Thoracic aorta (tissue), 2 donors: ENCODE data around the gene MTARC1. TPM values are rescaled to one million over a fixed set of nuclear protein-coding genes. Genes with fewer than 3 reads are reported as not detected.

Experiments
- ATAC-seq: fragments of 150-250 bp; one replicate; pipeline ENCODE4 v1.8.0; 2017; ENCODE audit warnings: low read depth; ENCODE audit not compliant: insufficient number of reproducible peaks, low FRiP score
- DNase-seq: peaks from one replicate; pipeline ENCODE4 v3.0.0-alpha.2; 2020; ENCODE audit warnings: low spot score
- H3K27ac ChIP-seq, 2 donors: fragments of 200-600 bp; sonication (generic); 1 replicate in 1 of 2; 2 replicates in 1 of 2; pipeline ENCODE4 v1.5.1; 2016; ENCODE audit warnings: mild to moderate bottlenecking in 2 of 2, moderate library complexity in 2 of 2
- H3K27me3 ChIP-seq: fragments of 200-600 bp; sonication (generic); replicated peaks from 2 replicates; pipeline ENCODE4 v1.6.0; 2016; ENCODE audit warnings: mild to moderate bottlenecking; ENCODE audit not compliant: insufficient read depth
- H3K36me3 ChIP-seq: fragments of 200-600 bp; sonication (generic); one replicate; pipeline ENCODE4 v1.5.1; 2016
- H3K4me1 ChIP-seq, 2 donors: fragments of 200-600 bp; sonication (generic); 1 replicate in 1 of 2; 2 replicates in 1 of 2; pipeline versions ENCODE4 v1.5.1 to v1.6.0; 2016; ENCODE audit warnings: low read depth in 2 of 2, mild to moderate bottlenecking in 1 of 2; ENCODE audit not compliant: control insufficient read depth in 1 of 2
- H3K4me3 ChIP-seq: fragments of 200-600 bp; sonication (generic); 2 replicates; pipeline ENCODE4 v1.5.1; 2016; ENCODE audit warnings: mild to moderate bottlenecking
- H3K9me3 ChIP-seq: fragments of 200-600 bp; sonication (generic); 2 replicates; pipeline ENCODE4 v1.5.1; 2016
- CTCF ChIP-seq: fragments of 200-600 bp; sonication (generic); IDR thresholded peaks from one replicate; pipeline ENCODE4 v1.5.1; 2019; ENCODE audit warnings: antibody characterized with exemption
- total RNA-seq, 2 donors: library from RNA; depleted of rRNA; stranded (reverse); fragments of >200 nt; gene quantifications; one replicate each; pipeline versions ENCODE4 v1.1.0 to v1.2.3, GENCODE V29; 2016

The MTARC1 gene
- total RNA-seq, 2 donors from 2014 or later = 3.6 to 3.7 TPM

- ATAC-seq (no peak), DNase-seq (no peak)
- H3K4me3 ChIP-seq = no peak overlapping the region
- no peaks in the 10 kb centered on the region for H3K9me3 ChIP-seq
- H3K27me3 ChIP-seq = no peaks in the 10 kb centered on the region
- no peak overlapping the region for H3K27ac ChIP-seq
- H3K36me3 ChIP-seq = peaks cover 22% of the 10 kb centered on the region
- peaks cover 11 to 29% of the 10 kb centered on the region in 2 donors for H3K4me1 ChIP-seq
- no peak for TF ChIP-seq CTCF
Measured at GRCh38 chr1:220754212-220754917, 32.3 kb upstream of the MTARC1 start.

GRCh38 chr1:220754918-220755295, 31.8 kb upstream of the MTARC1 start:
- Histone ChIP-seq H3K36me3 (peaks cover 23% of the 10 kb centered on the region), H3K4me3 (no peak overlapping the region), H3K27ac (no peak overlapping the region), H3K4me1 (peaks cover 6 to 23% of the 10 kb centered on the region in 2 donors), H3K9me3 (no peaks in the 10 kb centered on the region), H3K27me3 (no peaks in the 10 kb centered on the region)
- DNase-seq (no peak), ATAC-seq (no peak)
- no peak for TF ChIP-seq CTCF

- no peak for ATAC-seq
- no peak overlapping the region for H3K27ac ChIP-seq
- no peaks in the 10 kb centered on the region for H3K9me3 ChIP-seq
- no peak for TF ChIP-seq CTCF
- DNase-seq = no peak
- peaks cover 3 to 19% of the 10 kb centered on the region in 2 donors for H3K4me1 ChIP-seq
- H3K4me3 ChIP-seq = no peak overlapping the region
- no peaks in the 10 kb centered on the region for H3K27me3 ChIP-seq
- peaks cover 25% of the 10 kb centered on the region for H3K36me3 ChIP-seq
Measured at GRCh38 chr1:220755309-220755708, 31.4 kb upstream of the MTARC1 start.

- DNase-seq = no peak
Measured at GRCh38 chr1:220757441-220757840, 29.3 kb upstream of the MTARC1 start.

GRCh38 chr1:220759147-220759546, 27.6 kb upstream of the MTARC1 start:
- H3K36me3 ChIP-seq = peaks cover 47% of the 10 kb centered on the region
- no peak for TF ChIP-seq CTCF
- H3K4me1 ChIP-seq = no peaks in the 10 kb centered on the region
- ATAC-seq (no peak), DNase-seq (no peak)
- no peaks in the 10 kb centered on the region for H3K27me3 ChIP-seq
- no peak overlapping the region for H3K4me3 ChIP-seq
- no peaks in the 10 kb centered on the region for H3K9me3 ChIP-seq
- H3K27ac ChIP-seq = no peak overlapping the region

More at GRCh38 chr1:220757441-220757840, 29.3 kb upstream of the MTARC1 start:
- H3K4me3 ChIP-seq = no peak overlapping the region
- no peak overlapping the region for H3K27ac ChIP-seq
- TF ChIP-seq CTCF = no peak
- no peaks in the 10 kb centered on the region for H3K27me3 ChIP-seq
- no peaks in the 10 kb centered on the region for H3K9me3 ChIP-seq
- H3K36me3 ChIP-seq = peaks cover 35% of the 10 kb centered on the region
- ATAC-seq = no peak
- H3K4me1 ChIP-seq = no peaks in the 10 kb centered on the region
